IPS DF 19.7 (cell line): Measurements from ENCODE around the gene SNRK.
"Not testable (repeated sequence)": the region's sequence is repeated elsewhere in the genome, so short reads cannot be mapped to it uniquely, and the experiment has no call there.

Source experiments
- DNase-seq: peaks from one replicate; pipeline ENCODE4 v3.0.0-alpha.2; 2013; ENCODE audit warnings: low read depth, low spot score

The SNRK gene

GRCh38 chr3:43346978-43347749, 60.8 kb downstream of the SNRK start:
- DNase-seq = no peak

- DNase-seq = no peak
Measured at GRCh38 chr3:43347774-43348173, 61.4 kb downstream of the SNRK start.

- no peak for DNase-seq
Measured at GRCh38 chr3:43348350-43348749, 62.0 kb downstream of the SNRK start.

GRCh38 chr3:43348852-43349574, 62.7 kb downstream of the SNRK start:
- DNase-seq = no peak

GRCh38 chr3:43349716-43350115, 63.4 kb downstream of the SNRK start:
- DNase-seq = no peak

GRCh38 chr3:43353393-43353792, 67.1 kb downstream of the SNRK start:
- no peak for DNase-seq

GRCh38 chr3:43353923-43354670, 67.8 kb downstream of the SNRK start:
- DNase-seq = no peak

- DNase-seq = not testable (repeated sequence)
Measured at GRCh38 chr3:43356033-43356432, 69.7 kb downstream of the SNRK start.

- DNase-seq = no peak
Measured at GRCh38 chr3:43361077-43361476, 74.7 kb downstream of the SNRK start.

- DNase-seq = no peak
Measured at GRCh38 chr3:43362183-43362582, 75.8 kb downstream of the SNRK start.

GRCh38 chr3:43362961-43363360, 76.6 kb downstream of the SNRK start:
- no peak for DNase-seq

- DNase-seq = no peak
Measured at GRCh38 chr3:43363621-43364266, 77.4 kb downstream of the SNRK start.

- DNase-seq = no peak
Measured at GRCh38 chr3:43364494-43364893, 78.2 kb downstream of the SNRK start.

GRCh38 chr3:43364926-43365325, 78.6 kb downstream of the SNRK start:
- DNase-seq = no peak

- no peak for DNase-seq
Measured at GRCh38 chr3:43365601-43366305, 79.4 kb downstream of the SNRK start.

- no peak for DNase-seq
Measured at GRCh38 chr3:43366481-43366880, 80.1 kb downstream of the SNRK start.

GRCh38 chr3:43366885-43367284, 80.5 kb downstream of the SNRK start:
- no peak for DNase-seq

GRCh38 chr3:43369404-43370292, 83.3 kb downstream of the SNRK start:
- DNase-seq = no peak

- DNase-seq = no peak
Measured at GRCh38 chr3:43370293-43370980, 84.1 kb downstream of the SNRK start.

GRCh38 chr3:43371494-43371893, 85.2 kb downstream of the SNRK start:
- no peak for DNase-seq
